CD1c-positive myeloid dendritic cell (primary cell): ENCODE results near the gene MS4A15.
A peak's percentile ranks its signal among the peaks of the same experiment; 100 is the strongest.
"Not testable (repeated sequence)": the region's sequence is repeated elsewhere in the genome, so short reads cannot be mapped to it uniquely, and the experiment has no call there.

Experiments used
- DNase-seq: peaks from one replicate; pipeline ENCODE4 v3.0.0-alpha.2; 2016; ENCODE audit errors: extremely low spot score

Gene MS4A15

GRCh38 chr11:60809249-60809648 is 52.6 kb downstream of the MS4A15 start:
- DNase-seq, result no peak

- DNase-seq, result no peak
Measured at GRCh38 chr11:60809691-60810090, 53.0 kb downstream of the MS4A15 start.

DNA sequence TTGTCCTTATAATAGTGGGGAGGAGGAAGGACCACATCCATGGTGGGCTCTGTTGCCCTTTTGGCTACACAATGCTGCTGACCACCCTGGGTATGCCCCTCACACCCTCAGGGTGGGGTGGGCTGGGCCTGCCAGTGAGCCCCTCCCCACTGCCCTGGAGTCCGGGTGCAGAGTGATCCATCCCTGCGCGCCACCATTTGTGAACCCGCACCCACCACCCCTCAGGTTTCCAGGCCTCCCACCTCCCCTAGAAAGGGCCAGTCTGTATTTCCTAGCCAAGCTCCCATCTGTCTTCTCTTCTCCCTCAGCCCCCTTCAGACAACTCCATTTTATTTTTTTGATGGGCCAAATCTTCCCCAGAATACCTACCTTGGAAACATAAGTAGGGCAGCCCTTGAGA is 53.5 kb downstream of the MS4A15 start:
- no peak for DNase-seq

GRCh38 chr11:60810569-60810968 is 53.9 kb downstream of the MS4A15 start:
- no peak for DNase-seq

DNA sequence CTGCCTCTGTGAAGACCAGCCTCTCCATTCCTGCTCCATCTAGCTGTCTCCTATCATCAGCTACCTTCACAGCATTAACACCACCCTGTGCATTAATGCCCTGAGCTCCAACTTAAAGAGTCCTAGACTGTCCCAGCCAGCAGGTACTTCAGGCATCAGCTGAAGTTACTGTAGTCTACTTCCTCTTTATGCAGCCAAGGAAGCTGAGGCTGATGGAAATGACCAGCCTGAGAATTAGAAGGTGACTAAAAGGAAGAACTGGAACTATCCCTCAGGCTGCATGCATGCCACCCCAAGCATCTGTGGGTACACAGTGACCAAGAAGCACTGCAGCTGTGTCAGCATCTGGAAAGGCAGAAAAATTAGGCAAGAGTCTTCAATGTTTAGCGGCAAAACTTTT is 56.7 kb downstream of the MS4A15 start:
- DNase-seq, result peak; percentile 55

GRCh38 chr11:60814112-60814511 is 57.4 kb downstream of the MS4A15 start:
- DNase-seq, result no peak

GRCh38 chr11:60816590-60817157 is 60.0 kb downstream of the MS4A15 start:
- DNase-seq, result no peak

DNA sequence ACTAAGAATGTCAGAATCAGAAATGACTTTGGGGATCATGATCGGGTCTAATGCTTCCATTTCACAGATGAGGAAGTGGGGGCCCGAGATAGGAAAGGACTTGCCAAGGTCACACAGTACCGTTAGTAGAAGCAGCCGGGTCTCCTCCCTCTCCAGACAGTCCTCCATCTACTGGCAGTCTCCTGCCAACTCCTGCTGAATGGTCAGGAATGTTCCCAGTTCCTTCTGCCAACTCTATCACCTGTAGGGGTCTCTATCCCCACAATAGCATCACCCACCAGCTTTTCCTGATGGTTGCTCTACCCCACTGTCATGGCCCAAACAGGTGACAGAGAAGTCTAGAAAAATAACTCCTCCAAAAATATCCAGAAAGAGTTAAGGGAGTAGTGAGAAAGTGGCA is 61.4 kb downstream of the MS4A15 start:
- DNase-seq, result no peak

GRCh38 chr11:60821827-60822599 is 65.3 kb downstream of the MS4A15 start:
- DNase-seq, result no peak

- DNase-seq, result not testable (repeated sequence)
Measured at GRCh38 chr11:60823745-60824306, 67.2 kb downstream of the MS4A15 start.

GRCh38 chr11:60825118-60825517 is 68.5 kb downstream of the MS4A15 start:
- no peak for DNase-seq

DNA sequence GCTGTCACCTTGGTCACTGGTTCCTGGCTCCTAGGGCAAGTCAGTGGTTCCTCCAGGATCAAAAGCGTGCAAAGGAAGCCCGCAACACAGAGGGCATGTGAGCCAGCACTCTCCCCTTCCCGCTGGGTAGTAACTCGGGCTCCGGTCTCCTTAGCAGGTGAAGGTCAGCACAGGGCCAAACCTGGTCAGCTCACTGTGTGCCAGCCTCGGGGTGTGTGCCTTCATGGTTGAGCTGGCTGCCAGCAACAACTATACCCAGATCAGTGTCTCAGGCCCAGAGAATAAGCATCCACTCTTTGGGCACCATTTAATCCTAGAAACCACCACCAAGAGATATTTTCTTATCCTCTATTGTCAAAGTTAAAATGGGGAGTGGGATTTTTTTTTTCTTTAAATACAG is 69.1 kb downstream of the MS4A15 start:
- DNase-seq, result no peak
